ENCODE measurements around the gene MAP10.

MAP10 gene

DNA sequence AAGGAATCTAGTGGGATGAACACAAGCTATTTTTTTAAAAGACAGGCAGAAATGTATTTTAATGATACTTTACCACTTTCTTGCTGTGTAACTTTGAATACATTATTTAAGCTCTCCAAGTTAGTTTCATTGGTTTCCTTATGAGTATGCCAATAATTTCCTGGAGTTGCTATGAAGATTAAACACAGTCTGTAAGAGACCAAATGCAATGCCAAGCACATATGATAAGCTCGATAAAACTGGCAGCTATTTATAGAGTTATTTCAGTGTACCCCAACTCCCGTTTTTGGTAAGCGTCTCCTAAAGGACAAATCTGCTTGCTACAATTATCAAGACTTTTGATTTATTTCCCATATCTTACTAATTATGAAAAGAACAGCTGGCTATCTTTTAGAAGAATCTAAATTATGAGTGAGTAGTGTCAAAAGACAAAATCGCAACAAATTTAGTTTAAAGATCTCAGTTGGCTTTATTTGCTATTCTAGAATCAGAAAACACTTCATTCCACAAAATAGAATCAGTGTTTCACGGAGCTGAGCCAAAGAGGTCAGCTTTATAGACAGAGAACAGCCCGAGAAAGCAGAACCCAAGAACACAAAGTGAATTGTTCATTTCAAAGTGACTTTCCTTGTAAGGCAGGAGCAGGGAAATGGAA, 7.2 kb upstream of the MAP10 start:
- DNase-seq = no peak

DNA sequence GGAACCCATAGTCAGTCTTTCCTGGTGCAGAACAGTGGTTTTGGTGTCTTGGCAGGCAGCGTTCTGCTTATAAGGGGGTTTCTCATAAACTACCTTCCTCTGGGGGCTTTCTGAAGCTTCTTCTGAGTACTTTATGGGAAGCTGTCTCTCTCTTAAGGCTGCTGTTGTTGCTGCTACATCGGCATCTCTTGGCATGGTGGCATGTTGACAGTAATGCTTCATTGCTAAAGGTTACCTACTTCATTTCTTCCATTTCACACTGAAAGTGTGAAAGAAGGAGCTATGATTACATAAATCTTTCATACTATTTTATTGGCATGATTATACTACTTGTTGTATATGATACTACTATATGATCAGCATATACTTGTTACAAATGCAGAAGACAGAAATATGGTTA, 6.3 kb upstream of the MAP10 start:
- DNase-seq = no peak

GRCh38 chr1:232806186-232806510, 932 bp downstream of the MAP10 start:
- no peak for DNase-seq

- no peak for DNase-seq
Observed at GRCh38 chr1:232810856-232811255, 5.6 kb downstream of the MAP10 start.

- DNase-seq = no peak
Observed at GRCh38 chr1:232812560-232812959, 7.3 kb downstream of the MAP10 start.

DNA sequence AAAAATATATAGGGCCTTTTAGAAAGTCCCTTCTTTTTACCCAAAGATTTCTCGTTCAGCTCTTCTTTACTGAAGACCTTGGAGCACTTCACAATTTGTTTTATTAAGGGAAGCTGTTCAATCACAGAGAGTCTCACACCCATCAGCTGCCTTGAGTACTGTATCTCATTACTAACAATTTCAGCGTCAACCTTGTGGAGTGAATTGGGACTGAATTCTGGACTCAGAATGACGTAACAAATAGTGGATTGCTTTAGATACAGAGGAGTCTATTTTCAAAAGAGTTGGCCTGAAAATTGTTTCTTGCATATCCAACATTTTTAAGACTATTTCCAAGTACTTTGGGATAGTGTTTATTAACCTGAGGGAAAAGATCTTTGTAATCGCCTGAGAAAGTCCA, 7.9 kb downstream of the MAP10 start:
- no peak for DNase-seq

DNA sequence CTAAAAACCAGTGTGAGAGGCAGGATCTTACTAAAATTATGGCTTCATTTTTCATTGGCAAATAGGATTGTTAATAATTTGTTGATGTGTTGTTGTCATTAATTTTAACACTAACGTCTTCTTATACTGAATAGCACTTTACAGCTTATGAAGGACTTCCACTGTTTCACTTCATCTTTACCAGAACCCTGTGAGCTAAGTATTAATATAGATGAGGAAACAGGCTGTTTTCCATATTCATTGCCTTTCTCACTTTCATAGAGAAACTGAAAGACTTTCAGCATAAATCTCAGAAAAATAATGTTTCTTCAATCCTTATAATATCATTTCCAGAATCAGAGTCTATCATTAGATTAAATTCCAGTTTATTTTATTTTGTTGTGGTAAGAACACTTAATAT, 8.5 kb downstream of the MAP10 start:
- no peak for DNase-seq

DNA sequence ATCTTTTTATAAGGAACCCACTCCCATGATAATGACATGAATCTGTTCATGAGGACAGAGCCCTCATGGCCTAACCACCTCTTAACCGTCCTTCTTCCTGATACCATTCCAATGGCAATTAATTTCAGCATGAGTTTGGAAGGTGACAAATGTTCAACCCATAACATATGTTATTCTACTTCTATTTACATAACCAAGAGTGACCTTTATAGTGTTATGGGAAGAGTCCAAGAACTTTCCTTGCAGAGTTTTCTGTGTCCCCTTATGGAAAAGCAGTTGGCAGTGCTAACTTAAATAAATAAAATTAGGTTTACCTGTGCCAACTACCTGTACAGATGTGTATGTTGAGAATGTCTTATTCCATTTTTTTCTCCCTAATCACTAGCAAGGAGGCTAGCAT, 11.1 kb downstream of the MAP10 start:
- no peak for DNase-seq

DNA sequence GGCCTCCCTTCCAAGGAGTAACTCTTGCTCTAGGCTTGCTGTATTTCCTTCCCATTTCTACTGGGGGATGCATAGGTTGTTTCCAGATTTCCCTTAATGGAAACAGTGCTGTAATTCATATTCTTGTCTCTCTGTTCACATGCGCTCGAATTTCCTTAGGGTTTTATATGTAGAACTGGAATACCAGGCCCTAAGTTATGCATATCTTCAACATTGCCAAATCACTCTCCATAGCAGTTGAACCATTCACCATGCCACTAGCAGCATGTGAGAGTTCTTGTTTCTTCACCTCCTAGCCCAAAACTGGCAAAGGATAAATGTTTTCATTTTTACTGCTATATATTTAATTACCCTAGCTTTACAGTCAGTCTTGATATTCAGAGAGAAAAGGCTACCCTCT, 12.8 kb downstream of the MAP10 start:
- DNase-seq = no peak

- no peak for DNase-seq
Observed at GRCh38 chr1:232820431-232820830, 15.2 kb downstream of the MAP10 start.

GRCh38 chr1:232822530-232822929, 17.3 kb downstream of the MAP10 start:
- no peak for DNase-seq

- DNase-seq = no peak
Observed at GRCh38 chr1:232826318-232826717, 21.1 kb downstream of the MAP10 start.

- no peak for DNase-seq
Observed at GRCh38 chr1:232830661-232831060, 25.4 kb downstream of the MAP10 start.

- no peak for DNase-seq
Observed at GRCh38 chr1:232831895-232832294, 26.7 kb downstream of the MAP10 start.

DNA sequence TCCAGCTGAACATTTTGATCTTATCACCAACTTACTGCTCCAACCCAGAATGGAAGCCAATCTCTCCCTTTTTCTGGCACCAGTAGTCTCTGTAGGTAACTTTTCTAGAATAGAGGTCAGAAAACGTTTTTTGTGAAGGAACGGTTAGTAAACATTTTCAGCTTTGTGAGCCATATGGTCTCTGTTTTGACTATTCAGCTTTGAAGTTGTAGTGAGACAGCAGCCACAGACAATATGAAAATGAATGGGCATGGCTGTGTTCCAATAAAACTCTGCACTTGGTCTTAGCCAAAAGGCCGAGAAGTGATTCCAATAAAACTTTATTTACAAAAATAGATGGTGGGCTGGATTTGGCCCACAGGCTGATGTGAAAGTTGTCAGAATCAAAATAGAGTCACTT, 28.9 kb downstream of the MAP10 start:
- no peak for DNase-seq

DNA sequence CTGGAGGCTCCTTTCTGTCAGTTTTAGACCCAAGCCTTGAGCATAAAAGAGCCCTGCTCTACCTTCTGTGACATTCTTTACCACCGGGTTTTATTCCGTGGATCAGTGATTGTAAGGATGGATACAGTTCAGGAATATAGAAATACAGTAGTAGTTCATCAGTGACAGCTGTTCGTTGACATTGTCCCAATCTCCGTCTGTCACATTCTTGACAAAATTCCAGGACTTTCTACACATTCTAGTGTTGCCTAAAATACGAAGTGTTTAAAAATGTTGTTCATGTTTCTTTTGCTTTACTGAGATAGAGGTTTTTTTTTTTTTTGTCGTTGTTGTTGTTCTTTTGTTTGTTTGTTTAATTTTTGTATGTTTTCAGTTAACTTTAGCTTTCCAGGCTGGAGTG, 29.9 kb downstream of the MAP10 start:
- no peak for DNase-seq

DNA sequence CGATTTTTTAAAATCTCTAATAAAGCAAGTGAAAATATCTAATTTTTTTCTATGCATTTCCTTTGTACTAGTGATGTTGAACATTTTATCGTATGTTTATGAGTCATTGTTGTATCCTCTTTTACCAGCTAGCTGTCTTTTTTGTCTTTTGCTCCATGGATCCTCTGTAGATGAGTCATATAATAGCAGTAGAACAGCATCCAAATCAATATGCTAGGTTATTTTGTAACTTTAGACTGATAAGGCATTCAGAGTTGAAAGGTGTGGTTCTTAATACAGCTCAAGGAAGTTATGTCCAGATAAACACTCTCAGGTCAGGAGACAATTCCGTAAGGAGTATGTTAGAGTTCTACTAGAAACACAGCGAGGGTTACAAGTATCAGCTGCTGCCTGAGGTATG, 31.9 kb downstream of the MAP10 start:
- no peak for DNase-seq

- no peak for DNase-seq
Observed at GRCh38 chr1:232841823-232842565, 36.8 kb downstream of the MAP10 start.

DNA sequence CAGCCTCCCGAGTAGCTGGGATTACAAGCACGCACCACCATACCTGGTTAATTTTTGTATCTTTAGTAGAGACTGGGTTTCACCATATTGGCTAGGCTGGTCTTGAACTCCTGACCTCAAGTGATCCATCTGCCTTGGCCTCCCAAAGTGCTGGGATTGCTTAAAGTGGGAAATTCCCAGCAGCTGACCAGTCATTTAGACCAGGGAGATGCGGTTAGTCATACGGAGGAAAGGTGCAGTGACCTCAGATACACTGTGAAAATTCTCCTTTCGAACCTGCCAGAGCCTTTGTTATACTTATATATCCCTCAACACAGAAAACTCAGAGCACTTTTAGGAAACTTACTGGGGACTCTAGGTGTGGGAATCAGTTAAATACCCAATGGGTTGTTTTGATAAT, 39.6 kb downstream of the MAP10 start:
- DNase-seq = no peak

GRCh38 chr1:232845406-232845955, 40.3 kb downstream of the MAP10 start:
- DNase-seq = no peak

DNA sequence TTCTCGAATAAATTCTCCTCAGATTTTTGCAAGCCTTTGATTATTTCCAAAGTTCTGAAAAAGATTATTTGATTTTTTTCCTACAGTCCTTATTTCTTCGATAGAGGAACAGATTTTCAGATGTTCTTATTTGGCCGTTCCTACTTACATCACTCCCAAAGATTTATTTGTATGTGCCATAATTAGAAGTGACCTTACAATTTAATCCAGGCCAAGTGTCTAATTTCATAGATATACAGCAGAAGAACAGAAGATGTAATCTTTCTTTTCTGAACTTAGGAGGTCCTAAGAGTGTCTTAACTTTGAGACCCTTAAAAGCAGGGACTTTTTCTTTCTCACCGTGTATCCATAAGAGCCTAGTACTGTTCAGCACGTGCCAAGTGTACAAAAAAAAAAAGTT, 46.3 kb downstream of the MAP10 start:
- no peak for DNase-seq

GRCh38 chr1:232853994-232854797, 49.0 kb downstream of the MAP10 start:
- no peak for DNase-seq

DNA sequence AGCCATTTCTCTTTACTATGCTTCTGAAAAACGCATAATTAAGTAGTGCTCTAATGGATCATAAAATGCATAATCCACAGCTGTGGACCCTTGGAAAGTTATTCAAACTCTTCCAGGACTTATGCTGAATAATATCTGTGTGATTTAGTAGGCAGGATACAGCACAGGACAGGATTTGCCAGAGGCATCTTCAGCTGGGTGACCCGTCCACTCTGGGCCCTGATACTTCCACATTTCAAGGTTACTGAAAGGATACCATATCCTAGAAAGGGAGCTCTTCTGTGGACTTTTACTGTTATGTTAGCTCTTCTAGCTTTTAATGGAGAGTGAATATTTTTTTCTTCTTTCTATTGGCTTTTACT, 49.6 kb downstream of the MAP10 start:
- no peak for DNase-seq

DNA sequence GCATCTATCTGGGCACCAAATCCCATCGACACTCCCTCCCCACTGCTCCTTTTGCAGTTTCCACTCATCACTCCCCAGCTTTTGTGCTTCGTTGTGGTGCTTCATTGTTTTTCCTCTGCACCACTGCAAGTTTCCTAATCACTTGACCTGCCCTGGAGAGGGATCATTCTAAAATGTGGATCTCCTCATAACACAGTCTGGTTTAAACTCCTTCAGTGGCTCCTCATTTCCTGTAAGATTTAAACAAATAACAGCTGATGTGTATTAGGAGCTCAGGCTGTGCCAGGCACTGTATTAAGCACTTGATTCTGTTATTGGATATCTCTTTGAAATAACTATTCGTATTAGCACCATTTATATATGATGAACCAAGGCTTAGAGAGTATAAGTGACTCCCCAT, 51.3 kb downstream of the MAP10 start:
- no peak for DNase-seq

Data from stimulated activated CD4-positive, alpha-beta T cell treated with anti-CD3 and anti-CD28 coated beads, Interleukin-12 subunit alpha, Interleukin-12 subunit beta, amount 100 ng/mL, for 4 hours (primary cell).